HPDE6-E6E7 (cell line): ENCODE measurements around the gene STAT4.

Experiments
- DNase-seq: peaks from one replicate; pipeline ENCODE4 v3.0.0; 2011; ENCODE audit warnings: missing footprints; ENCODE audit errors: extremely low spot score

Gene STAT4, protein sequence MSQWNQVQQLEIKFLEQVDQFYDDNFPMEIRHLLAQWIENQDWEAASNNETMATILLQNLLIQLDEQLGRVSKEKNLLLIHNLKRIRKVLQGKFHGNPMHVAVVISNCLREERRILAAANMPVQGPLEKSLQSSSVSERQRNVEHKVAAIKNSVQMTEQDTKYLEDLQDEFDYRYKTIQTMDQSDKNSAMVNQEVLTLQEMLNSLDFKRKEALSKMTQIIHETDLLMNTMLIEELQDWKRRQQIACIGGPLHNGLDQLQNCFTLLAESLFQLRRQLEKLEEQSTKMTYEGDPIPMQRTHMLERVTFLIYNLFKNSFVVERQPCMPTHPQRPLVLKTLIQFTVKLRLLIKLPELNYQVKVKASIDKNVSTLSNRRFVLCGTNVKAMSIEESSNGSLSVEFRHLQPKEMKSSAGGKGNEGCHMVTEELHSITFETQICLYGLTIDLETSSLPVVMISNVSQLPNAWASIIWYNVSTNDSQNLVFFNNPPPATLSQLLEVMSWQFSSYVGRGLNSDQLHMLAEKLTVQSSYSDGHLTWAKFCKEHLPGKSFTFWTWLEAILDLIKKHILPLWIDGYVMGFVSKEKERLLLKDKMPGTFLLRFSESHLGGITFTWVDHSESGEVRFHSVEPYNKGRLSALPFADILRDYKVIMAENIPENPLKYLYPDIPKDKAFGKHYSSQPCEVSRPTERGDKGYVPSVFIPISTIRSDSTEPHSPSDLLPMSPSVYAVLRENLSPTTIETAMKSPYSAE

DNA sequence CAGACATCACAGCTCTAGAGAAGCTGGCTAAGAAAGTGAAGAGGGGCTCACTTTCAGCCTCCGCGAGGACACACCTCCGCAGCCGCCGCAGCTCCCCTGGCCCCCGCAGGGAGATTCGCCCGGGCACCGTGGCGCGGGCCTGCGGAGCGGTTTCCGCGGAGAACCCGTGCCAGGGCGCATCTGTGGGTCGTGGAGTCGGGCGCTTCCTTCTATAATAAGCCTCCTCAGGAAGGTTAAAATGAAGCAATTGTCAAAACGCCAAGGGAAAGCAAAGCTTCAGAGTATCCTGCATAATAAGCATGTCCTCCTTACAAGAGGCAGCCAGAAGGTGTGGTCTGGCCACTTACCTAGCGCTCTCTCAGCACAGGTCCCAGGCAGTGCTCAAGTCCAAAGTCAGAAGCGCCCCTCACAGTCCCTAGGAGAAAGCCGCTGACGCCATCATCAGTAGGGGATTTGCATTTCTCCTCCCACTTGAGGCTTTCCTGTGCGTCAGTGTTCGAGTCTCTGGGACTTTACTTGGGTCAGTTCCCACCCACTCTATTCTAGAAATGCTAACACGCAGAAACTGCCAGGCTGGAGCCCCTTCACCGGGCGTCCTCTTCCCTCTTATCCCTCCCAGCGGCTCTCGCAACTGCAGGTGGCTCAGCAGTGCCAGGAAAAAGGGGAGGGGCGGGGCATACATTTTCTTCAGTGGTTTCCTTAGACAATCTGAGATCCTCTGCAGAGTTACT lies at the start of gene STAT4:
Gene STAT4, minus strand, starts transcription at position 395 of the 731 bp plus-strand sequence. CDS start 2,791 bp downstream, outside the sequence.
- DNase-seq, result no peak

DNA sequence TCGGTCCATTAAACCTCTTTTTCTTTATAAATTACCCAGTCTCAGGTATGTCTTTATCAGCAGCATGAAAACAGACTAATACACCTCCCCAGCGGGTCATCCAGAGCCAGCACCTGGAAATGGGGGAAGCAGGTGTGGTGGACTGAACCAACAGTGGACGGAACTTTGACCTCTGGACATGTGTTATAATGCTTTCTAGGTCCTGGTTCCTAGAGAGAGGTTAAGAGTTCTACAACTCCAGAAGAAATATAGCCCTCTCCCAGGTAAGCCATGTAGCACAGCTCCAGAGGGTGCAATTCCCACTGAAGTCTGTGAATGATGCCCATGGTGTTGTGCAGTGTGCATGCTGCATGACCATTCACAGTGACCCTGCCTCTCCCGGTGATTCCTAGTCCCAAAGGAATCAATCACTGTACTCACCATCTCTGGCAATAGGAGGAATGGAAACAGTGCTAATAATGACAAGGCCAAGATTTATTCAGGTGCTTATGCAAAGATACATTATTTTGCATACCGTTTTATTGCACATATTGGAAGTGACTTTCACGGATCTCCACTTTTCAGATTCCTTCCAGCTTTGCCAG lies 49.2 kb upstream of the STAT4 start:
- no peak for DNase-seq

DNA sequence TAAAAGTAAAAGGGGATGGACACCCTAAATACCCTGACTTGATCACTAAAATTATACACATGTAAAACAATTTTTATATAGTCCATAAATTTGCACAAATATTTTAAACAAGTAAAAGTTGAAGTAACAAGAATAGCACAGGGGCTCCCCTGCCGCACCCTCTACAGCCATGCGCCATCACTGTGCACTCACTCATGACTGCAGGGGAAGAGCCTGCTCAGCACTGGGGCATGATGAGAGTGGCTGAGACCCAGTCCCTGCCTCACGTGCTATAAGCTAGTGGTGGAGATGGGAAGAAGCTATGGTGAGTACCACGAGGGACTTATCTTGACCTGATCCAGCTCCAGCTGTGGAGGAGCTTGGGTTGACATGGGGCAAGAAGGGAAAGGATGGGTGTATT lies 47.5 kb upstream of the STAT4 start:
- DNase-seq, result no peak

DNA sequence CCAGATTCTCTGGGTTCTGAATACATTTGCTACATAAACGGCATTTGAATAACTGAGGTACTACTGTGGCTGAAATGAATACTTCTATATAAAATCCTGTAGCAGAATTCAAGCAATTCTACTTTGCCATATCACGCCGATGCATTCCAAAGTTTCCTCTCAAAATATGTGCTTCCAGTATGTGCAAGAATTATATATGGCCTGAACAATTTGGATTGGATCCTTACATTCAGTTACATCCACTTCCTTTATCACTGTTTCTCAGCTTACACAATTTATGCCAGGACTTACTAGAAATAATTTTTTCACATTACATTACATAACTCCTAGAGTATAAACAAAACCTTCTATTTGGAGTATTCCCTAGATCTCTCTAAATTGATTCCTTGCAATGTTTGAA lies 46.3 kb upstream of the STAT4 start:
- no peak for DNase-seq

DNA sequence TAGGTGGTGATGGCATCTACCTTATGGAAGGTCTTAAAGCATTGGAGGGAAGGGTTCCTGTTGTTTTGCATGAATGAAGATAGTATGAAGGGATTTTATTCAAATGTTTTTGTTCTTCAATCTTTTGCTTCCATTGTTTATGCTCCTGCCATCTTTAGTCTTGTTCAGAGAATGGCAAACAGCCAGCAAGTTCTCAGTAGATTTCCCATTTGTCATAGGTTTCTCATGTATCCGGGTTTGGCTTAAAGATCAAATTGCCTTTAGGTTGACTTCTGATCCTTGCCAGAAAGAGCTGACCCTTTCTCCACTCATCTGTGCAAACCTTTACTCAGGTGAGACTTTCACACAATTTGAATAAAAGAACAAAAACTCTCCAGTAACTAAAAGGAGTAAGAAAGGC lies 44.2 kb upstream of the STAT4 start:
- no peak for DNase-seq

DNA sequence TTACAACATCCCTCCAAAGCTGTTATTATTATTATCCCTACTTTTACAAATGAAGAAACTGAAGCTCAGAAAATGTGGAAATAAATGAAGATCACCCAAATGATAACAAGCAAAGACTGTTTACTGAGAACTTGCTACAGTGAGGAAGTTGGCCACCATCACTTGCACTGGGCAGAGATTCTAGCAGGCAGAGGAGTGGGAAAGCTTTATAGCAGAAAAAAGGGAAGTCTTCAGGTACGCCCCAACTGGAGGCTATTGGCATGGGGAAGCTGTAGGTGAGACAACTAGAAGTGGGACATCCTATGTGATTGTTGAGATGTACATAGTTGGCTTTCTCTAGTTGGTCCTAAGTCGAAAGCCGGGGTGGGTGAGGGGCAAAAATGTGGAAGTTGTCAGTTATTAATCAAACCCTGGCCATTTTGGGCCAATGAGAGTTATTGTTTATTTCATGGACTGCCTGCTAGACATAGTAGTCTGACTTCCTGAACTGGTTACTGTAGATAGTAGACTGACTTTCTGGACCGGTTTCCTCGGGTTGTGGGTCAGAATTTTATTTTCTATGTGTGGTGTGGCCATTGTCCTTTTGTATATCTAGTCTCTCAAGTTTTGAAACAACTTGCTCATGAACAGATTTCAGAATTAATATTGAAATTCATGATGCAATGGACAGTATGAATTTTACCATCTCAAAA lies 40.2 kb upstream of the STAT4 start:
- no peak for DNase-seq

DNA sequence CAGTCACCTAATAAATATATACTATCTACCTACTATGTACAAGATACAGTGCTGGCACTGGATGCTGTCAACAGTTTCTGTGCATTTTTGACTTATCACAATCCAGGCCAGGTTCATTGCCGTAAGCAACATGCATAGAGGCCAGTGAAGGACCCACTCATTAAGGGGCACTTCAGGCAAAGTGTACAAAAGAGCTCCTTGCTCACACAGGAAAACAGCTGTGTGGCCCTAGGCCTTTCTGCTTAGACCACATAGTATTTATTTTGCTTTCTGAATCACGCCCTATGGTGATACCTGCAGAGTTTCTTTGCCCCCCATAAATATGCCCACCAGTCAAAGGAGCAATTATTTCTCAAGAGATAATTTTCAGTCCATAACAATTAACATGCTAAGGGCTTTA lies 39.6 kb upstream of the STAT4 start:
- DNase-seq, result no peak

DNA sequence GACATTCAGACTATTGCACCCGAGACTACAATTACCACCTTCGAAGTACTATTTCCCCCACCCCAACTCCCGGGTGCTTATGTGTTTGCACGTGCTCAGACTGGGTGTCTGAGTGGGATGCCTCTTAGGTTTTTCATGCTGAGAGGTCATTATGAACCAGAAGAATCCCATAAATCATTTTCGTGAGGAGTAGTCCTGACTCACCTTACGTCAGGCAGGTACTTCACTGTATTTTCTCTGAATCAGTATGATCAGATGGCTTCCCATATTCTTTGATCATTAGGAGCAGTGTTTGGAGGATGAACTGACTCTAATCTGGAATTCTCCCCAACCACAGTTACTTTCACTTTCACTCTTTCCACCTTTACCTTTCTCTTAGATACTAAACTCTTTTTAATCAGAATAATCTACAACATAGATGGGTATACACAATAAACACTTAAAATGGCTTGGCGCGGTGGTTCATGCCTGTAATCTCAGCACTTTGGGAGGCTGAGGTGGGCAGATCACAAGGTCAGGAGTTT lies 38.4 kb upstream of the STAT4 start:
- DNase-seq, result no peak

DNA sequence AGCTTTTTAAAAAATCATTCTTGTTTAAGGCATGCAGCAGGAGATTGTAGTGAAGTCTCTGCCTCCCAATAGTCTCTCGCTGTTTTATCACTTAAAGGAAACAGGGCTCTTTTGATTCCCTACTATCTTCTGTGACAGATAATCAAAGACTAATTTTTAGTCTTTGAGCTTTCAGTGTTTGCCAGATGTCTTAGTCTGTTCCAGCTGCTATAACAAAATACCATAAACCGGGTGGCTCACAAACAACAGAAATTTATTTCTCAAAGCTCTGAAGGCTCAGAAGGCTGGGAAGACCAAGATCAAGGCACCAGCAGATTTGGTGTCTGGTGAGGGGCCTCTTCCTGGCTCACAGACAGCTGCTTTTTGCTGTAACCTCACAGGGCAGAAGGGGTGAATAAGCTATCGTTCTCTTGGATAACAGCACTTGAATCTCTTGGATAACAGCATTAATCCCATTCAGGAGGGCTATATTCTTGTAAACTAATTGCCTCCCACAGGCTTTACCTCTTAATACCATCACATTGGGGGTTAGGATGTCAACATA lies 37.8 kb upstream of the STAT4 start:
- no peak for DNase-seq

DNA sequence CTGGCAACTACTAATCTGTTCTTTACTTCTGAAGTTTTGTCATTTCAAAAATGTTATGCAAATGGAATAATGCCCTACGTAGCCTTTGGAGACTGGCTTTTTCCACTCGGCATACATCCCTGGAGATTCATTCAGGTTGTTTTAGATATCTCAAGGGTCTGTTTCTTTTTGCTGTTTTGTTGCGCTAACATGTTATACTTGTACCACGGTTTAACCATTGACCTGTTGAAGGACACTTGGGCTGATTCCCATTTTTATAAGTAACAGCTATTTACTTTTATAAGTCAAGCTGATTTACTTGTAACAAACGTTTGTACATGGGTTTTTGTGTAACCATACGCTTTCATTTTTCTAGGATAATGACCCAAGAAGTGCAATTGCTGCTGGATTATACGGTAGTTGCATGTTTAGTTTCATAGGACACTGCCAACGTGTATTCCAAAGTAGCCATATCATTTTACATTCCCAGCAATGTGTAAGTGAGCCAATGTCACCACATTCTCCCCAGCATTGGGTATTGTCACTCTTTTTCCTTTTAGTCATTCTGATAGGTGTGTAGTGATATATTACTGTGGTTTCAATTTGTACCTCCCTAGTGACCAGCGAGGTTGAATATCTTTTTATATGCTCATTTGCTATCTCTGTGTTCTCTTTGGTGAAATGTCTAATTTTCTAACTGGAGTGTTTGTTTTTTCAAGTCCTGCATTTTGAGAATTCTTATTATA lies 36.5 kb upstream of the STAT4 start:
- no peak for DNase-seq

DNA sequence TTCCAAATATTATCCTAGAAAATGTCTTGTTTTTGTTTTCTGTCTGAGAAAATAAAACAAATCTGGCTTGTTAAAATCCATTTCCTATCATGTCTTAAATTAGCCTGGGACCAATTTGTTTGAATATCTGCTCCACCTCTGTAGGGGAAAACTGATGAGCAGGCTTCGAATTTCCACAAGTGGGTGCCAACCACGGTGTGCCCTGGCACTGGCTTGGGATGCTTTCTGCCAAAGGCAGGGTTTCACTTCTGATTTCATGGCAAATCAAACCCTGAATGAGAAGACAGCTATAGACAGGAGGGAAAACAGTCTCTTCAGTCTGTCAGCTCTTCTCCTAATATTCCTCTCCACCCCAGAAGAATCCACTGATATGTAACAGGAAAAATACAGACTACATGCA lies 33.7 kb upstream of the STAT4 start:
- no peak for DNase-seq

DNA sequence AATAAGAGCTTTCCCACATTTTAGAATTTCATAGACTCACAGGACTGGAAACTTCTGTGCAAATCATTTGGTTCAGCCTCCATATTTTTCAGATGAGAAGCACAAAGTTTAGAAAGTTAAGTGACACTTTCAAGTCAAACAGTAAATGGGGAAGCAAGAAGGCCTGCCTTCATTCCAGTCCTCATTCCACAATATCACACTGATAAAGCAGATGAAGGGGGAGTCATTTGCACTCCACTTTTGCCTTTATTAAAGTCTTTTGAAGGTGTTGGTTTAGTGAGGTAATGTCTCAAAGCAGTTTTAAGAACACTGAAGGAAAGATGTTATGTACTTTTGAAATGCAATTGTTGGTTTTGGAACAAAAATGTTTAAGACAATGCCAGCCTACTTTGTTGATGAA lies 32.7 kb upstream of the STAT4 start:
- DNase-seq, result no peak

DNA sequence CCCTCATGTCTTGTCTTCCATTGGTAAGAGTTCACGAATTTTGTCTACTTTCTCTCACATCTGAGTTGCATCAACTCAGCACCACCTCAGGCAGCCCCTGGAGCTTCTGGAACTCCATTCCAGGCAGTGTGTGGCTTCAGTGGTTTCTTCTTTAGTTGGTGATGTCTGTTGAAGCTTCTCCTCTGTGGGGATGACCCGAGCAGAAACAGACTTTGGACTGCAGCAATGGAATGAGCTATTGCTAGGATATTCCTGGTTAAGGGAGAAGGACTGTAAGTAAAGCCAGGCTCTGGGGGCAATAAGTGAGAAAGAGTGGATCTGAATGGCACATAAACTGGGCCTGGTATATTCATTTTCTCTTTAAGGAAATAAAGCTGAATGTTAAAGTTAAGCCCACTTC lies 32.3 kb upstream of the STAT4 start:
- no peak for DNase-seq

DNA sequence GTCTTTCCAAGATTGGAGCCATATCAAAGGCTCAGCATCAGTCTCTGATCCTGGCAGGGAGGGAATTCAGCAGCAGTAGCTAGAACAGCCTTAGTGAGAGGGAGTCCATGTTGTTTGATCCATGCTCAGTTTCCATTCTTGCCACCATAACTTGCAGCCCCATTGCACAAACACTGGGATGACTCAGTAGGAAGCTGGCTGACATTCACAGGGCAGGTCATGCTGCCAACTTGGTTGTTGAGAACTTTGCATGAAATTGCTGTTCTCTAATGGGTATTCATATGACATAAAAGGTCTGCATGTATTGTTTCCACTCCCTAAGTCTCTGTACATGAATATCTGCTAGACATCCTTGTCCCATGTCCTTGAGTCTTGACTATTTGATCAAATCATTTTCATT lies 29.9 kb upstream of the STAT4 start:
- DNase-seq, result peak; percentile 41

DNA sequence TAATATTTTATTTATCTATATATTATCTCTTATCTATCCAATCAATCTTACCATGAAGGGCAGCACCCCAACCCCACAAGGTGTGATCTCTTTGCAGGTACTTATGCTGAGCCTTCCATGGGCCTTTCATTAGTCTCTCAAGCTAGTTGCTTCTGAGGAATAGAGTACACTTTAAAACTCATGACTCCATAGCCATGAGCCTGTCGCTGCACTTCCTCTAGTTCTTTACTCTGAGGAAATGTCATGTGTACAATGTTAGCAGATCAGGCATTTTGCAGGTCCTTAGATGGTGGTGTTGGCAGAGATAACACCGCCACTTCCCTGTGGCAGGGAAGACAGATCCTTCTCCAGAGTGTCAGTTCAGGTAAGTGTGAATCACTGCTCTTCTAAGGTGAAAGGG lies 29.5 kb upstream of the STAT4 start:
- no peak for DNase-seq

DNA sequence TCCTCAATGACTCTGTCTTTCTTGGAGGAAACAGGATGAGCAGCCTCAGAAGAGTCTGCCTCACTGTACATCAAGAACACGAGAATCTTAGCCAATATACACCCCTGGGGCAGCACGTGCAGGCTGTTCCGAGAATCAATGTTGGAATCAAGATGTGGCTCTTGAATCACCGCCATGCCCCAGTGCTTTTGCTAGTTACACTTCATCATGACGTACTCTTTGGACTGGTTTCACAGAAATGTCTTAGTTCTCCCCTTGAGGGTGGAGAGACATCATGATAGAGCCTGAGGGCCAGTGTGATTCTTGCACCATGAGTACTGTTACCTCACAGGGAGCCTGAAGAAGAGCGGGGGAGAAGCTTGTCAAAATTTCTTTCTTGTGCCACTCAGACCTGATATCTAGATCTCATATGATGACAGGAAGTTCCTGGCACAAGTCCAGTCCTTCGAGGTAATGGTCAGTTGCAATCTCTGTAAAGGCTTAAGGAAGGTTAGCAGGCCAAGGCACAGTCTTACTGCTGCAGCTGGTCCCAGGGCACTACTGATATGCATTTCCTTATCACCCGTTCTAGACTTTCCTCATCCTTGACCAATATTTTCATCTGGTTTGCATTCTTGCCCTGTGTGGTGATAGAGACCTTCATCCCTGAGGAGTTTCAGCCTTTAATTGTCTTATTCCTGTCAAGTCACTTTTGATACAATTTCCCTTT lies 28.2 kb upstream of the STAT4 start:
- no peak for DNase-seq

DNA sequence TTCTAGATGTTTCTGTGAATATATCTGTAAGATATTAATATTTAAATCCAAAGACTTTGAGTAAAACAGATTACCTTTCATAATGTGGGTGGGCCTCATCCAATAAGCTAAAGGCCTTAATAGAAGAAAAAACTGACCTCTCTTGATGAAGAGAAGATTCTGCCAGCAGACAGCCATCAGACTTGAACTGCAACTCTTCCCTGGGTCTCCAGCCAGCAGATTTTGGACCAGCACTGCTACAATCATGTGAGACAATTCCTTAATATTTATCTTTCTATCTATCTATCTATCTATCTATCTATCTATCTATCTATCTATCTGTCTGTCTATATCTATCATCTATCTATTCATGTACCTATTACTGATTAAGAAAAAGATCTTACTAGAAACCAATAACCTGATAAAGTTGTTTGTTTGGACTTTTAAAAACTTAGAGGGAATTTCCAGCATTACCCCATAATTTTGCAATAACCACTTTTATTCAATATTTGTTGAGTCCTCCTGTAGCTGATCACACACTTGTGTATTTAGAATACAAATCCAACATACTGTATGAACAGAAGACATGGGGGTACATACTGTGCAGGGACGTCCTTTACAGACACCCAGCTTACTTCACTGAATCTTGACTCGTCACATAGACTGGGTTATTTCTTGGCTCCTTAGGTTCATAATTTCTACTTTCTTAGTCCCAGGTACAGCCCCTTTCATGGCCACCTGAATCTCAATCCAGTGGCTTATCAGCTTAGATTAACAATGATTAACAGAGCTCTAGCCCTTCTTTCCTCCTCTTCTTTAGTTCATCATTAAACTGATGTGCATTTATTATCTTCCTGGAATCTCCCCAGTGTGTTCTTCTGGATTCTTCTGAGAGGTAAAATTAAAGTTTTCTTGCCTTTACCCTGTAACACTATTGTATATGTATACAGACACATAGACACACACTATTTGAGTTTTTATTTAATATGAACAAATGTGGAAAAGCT lies 27.2 kb upstream of the STAT4 start:
- DNase-seq, result no peak

DNA sequence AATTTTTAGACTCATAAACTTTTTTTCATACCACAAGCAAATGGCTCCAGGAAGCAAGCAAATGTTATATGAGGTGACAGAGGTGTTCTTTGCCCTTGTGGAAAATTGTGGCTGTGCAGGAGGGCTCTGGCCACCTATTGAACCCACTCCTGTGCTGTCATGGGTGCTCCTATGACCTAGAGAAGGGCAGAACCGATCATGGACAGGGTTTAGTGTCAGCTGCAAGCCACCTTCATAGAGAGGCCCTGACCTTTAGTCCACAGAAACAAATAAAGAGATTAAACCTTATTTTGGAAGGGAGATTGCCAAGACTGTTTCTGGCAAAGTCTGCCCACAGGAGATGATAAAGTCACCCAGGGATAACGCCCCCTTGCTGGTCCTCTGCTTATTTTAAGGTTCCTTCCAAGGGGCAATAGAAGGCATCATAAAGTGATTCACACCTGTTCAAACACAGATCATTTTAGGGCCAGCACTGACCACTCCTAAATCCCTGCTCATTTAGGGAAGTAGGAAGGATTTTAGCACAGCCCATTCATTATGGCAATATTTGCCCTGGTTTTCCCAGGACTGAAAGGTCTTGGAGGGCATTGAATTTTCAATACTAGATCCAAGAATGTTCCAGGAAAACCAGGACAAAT lies 26.1 kb upstream of the STAT4 start:
- DNase-seq, result no peak
